Erythroblast (primary cell): ENCODE data around the gene ZNF536.

Experiments used
- GATA1 ChIP-seq: IDR thresholded peaks from 2 replicates; pipeline ENCODE4 v1.6.1; 2011; ENCODE audit warnings: low read depth, mild to moderate bottlenecking, control low read depth, low read length, moderate library complexity
- POLR2A ChIP-seq: IDR thresholded peaks from 2 replicates; pipeline ENCODE4 v1.6.1; 2011; ENCODE audit warnings: mild to moderate bottlenecking, low read length

DNA sequence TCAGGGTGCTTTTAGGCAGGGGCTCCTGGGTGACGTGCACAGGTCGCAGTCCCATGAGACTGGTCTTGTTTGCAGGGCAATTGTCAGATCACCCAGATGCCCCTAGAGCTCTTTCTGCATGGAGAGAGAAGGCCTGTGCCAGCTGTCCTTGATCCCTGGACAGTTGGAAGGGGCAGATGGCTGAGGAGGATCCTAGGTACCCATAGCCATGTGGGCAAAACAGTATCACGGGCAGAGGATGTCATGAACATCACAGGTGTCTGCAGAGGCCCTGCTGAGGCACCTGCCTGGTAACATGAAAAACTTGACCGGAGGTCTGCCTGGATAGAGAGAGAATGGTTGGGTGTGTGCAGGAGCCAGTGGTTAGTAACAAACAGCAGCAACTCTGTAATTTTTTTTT, 99.3 kb downstream of the ZNF536 start:
- TF ChIP-seq POLR2A (no peak), GATA1 (no peak)
